Fibroblast of skin of abdomen (primary cell): Measurements from ENCODE around the gene NFATC3.
"Not testable (repeated sequence)": the region's sequence is repeated elsewhere in the genome, so short reads cannot be mapped to it uniquely, and the experiment has no call there.

Experiments
- DNase-seq: peaks from one replicate; pipeline ENCODE4 v3.0.0-alpha.2; 2013

Gene NFATC3

GRCh38 chr16:68120496-68120895, 35.3 kb downstream of the NFATC3 start:
- DNase-seq = not testable (repeated sequence)

GRCh38 chr16:68126395-68126794, 41.2 kb downstream of the NFATC3 start:
- no peak for DNase-seq

DNA sequence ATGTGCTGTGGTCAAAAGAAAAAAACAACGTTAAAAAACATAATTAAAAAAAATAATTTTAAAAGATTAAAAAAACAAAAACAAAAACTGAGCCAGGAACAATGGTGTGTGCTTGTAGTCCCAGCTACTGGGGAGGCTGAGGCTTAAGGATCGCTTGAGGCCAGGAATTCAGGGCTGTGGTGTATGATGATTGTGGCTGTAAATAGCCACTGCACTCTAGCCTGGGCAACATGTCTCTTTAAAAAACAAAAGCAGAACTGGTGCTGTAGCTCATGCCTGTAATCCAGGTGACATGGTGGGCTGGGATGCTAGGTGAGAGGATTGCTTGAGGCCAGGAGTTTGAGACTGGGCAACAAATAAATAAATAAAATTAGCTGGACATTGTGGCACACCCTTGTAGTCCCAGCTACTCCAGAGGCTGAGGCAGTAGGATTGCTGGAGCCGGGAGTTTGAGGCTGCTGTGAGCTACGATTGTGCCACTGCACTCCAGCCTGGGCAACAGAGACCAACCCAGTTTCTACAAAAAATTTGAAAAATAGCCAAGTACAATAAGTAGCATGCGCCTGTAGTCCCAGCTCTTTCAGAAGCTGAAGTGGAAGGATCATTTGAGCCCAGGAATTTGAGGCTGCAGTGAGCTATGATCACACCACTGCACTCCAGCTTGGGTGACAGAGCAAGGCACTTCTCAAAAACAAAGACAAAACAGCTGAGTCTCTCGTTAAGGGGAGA, 43.6 kb downstream of the NFATC3 start:
- peak; percentile 14 for DNase-seq

DNA sequence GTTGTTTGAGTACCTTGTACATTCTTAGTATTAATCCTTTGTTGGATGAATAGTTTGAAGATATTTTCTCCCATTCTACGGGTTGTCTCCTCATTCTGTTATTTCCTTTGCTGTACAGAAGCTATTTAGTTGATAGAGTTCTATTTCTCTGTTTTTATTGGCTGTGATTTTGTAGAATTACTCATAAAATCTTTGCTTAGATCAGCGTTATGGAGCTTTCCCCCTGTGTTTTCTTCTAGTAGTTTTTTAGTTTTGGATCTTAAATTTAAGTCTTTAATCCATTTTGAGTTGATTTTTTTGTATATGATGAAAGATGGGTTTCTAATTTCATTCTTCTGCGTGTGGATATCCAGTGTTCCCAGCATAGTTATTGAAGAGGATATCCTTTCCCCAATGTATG, 45.4 kb downstream of the NFATC3 start:
- DNase-seq = no peak

DNA sequence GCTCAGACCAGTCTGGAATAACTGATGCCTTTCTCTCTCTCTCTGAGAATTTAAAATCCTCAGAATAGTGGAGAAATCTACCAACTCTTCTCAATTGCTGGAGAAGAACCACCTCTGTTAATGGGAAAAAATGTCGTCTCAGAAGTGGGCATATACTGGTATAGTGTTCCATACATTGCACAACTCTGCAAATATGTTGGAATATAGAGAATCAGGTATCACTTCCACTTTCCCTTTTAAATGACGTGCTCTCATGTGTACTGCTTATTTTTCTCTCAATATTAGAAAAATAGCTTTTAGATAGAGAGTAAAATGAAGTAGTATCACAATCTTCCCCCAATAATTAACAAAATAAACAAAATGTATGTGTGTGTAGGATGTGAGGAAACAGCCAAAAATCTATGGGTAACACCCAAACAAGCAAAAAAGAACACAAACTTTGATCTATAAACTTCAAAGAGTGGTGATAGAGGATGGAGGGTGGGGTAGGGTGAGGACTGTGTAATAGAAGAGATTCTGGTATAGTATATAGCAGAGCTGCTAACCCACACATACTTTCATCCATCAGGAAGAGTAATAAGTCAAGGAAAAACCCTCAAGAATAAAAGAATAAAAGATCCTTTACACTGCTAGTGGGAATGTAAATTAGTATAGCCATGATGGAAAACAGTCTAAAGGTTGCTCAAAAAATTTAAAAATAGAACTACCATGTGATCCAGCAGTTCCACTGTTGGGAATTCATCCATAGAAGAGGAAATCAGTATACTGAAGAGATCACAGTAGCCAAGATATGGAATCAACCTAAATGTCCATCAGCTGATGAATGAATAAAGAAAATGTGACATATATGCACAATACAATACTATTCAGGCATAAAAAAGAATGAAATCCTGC, 46.9 kb downstream of the NFATC3 start:
- DNase-seq = no peak

- not testable (repeated sequence) for DNase-seq
These were observed 47.8 kb downstream of the NFATC3 start for GRCh38 chr16:68133000-68133399.

DNA sequence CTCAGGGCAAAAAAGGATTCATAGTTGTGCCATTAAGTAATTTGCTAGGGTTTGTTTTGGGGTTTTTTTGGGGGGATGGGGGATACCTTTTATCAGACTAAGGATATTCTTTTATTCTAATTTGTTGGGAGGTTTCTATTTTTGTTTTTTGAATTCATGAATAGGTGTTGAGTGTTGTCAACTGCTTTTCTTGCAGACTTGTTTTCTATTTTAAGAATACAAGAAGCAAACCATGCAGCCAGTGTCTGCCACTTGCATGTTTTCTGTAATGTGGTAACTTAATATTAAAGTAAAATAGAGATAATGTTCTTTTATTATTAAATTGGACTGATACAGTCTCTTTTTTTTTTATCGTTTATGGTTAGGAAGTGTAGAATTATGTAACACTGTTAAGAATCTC, 49.5 kb downstream of the NFATC3 start:
- DNase-seq = no peak

DNA sequence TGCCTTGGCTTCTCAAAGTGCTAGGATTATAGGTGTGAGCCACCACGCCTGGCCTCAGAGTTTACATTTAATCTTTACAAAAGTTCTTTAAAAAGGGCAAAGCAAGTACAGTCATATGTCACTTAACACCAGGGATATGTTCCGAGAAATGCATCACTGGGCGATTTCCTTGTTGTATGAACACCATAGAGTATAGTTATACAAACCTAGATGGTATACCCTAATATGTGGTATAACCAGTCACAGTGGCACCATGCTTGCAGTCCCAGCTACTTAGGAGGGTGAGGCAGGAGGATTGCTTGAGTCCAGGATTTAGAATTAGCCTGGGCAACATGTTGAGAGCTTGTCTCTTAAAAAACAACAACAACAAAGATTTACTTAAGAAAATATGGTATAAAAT, 51.3 kb downstream of the NFATC3 start:
- no peak for DNase-seq

DNA sequence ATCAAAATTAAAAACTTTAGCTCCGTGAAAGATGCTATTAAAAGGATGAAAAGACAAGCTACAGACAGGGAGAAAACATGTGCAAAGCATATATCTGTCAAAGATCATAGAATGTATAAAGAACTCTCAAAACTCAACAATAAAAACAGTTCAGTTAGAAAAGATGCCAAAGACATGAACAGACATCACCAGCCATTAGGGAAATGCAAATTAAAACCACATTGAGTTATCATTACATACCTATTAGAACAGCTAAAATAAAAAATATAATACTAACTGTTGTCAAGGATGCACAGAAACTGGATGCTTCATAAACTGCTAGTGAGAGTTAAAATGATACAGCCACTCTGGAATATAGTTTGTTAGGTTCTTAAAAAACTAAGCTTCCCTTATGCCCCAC, 58.8 kb downstream of the NFATC3 start:
- peak; percentile 17 for DNase-seq

DNA sequence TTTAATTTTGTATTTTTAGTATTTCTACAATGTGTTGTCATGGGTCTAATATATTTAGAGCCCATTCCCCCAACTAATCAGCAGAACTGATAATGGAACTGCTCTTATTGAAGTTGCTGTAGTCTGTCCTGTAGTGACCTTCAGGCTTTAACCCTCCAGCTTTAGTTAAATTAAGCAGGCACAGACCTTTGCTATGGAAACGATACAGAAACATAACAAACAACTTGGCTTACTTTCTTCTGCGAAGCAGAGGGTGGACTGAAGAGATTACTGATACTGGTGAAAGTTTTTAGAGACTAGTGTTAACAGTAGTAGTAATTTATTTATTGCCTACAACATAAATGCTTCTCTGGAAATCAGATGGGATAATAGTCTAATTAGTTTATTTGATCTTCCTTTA, 61.4 kb downstream of the NFATC3 start:
- DNase-seq = no peak

GRCh38 chr16:68147444-68147843, 62.3 kb downstream of the NFATC3 start:
- no peak for DNase-seq

GRCh38 chr16:68149596-68149995, 64.4 kb downstream of the NFATC3 start:
- DNase-seq = no peak

DNA sequence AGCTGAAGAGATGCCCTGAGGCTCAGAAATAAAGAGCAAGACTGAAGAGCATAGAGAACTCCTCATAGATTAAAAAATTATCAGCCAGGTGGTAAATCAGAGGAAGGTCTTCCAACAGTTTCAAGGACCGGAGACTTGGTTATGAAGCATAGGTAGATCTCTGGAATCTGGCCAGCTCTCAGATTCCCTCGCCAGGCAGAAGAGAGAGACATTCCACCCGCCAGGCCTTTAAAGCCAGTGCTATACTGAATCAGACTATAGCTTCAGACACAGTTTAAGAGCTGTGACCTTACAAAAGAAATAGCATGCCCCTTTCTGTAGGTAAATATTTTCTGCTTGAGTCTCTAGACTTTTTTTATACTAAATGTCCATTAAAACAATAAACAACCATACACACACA, 70.3 kb downstream of the NFATC3 start:
- no peak for DNase-seq

- no peak for DNase-seq
These were observed 77.2 kb downstream of the NFATC3 start for GRCh38 chr16:68162413-68162812.

GRCh38 chr16:68163275-68163674, 78.1 kb downstream of the NFATC3 start:
- DNase-seq = not testable (repeated sequence)

DNA sequence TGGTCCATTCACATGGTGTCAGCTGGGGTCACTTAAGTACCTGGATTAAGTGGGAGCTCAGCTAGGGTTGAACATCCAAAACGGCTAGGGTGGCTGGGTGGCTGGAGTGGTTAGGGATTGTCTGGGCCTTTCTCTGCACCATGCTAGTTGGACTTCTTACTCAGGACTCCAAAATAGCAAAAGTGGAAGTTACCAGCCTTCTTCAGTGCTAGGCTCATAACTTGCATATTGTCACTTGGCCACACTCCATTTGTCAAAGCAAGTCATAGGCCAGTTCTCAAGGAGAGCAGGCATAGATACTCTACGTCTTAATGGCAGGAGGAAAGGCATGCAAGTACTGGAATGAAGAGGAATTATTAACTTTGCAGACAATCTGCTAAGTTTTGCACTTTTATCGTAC, 81.1 kb downstream of the NFATC3 start:
- DNase-seq = no peak

GRCh38 chr16:68179196-68179795, 94.1 kb downstream of the NFATC3 start:
- DNase-seq = no peak

- DNase-seq = no peak
These were observed 94.7 kb downstream of the NFATC3 start for GRCh38 chr16:68179855-68180254.

DNA sequence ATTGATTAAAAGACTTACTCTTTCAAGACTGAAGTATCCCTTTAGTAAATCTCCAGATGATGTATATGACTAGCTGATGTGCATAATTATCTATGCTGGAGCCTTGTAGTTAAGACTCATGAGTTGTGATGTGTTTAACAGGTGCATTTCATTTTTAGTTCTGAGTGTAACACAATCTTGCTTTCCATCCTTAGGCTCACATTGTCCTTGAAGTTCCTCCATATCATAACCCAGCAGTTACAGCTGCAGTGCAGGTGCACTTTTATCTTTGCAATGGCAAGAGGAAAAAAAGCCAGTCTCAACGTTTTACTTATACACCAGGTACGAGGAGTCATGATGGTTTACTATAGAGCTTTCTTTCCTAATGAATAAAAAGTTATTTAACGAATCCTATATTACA, 97.9 kb downstream of the NFATC3 start:
- DNase-seq = no peak

GRCh38 chr16:68186877-68187276, 101.7 kb downstream of the NFATC3 start:
- no peak for DNase-seq

GRCh38 chr16:68187505-68187904, 102.3 kb downstream of the NFATC3 start:
- no peak for DNase-seq

GRCh38 chr16:68188170-68188569, 103.0 kb downstream of the NFATC3 start:
- no peak for DNase-seq

GRCh38 chr16:68190081-68190480, 104.9 kb downstream of the NFATC3 start:
- DNase-seq = peak; percentile 12
